K562 (cell line): ENCODE results near the gene NEK3.

Experiments used
- NFE2L1 ChIP-seq: fragments of 450-650 bp; IDR thresholded peaks from 2 replicates; pipeline ENCODE4 v1.6.1; 2016; ENCODE audit warnings: missing genetic modification characterization, low read depth, mild to moderate bottlenecking, missing compliant biosample characterization, moderate library complexity, borderline replicate concordance
- POLR2A ChIP-seq: fragments of 450-650 bp; conservative IDR thresholded peaks from 2 replicates; pipeline ENCODE4 v1.6.1; 2016
- RAD51 ChIP-seq: fragments of 450-650 bp; IDR thresholded peaks from 2 replicates; pipeline ENCODE4 v1.7.1; 2016; ENCODE audit warnings: low read depth, mild to moderate bottlenecking, borderline replicate concordance
- TF ChIP-seq, protein P1 (sequence below), 3 experiments: IDR thresholded peaks in 2 of 3; conservative IDR thresholded peaks in 1 of 3; 2 replicates each; pipeline ENCODE4 v1.5.1; 2011 to 2012; ENCODE audit warnings: low read length in 3 of 3, mild to moderate bottlenecking in 3 of 3, control low read depth in 2 of 3, improper control_type of control experiment in 1 of 3, inconsistent platforms in 1 of 3, low read depth in 1 of 3, mixed read lengths in 1 of 3, moderate library complexity in 1 of 3; ENCODE audit not compliant: insufficient read depth in 2 of 3

DNA sequence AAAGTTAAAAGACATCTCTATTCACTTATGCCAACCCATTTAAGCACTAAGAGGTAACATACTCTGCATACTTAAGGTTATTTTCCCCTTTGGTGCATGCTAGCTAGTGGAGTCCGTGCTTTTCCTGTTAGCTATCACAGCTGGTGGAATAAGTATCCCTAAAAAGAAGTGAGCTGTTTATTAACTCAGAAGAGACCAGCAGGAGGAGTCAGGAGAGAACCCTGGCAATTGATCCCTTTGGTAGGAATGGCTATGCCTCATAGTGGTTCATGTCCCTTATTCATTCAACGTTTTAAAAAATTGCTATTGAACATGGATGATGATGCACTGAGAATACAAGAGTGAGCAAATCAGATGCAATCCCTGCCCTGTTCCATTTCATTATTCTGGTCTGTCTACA is 18.1 kb downstream of the NEK3 start:
- TF ChIP-seq NFE2L1 (tag) = no peak
- TF ChIP-seq, protein P1, sequence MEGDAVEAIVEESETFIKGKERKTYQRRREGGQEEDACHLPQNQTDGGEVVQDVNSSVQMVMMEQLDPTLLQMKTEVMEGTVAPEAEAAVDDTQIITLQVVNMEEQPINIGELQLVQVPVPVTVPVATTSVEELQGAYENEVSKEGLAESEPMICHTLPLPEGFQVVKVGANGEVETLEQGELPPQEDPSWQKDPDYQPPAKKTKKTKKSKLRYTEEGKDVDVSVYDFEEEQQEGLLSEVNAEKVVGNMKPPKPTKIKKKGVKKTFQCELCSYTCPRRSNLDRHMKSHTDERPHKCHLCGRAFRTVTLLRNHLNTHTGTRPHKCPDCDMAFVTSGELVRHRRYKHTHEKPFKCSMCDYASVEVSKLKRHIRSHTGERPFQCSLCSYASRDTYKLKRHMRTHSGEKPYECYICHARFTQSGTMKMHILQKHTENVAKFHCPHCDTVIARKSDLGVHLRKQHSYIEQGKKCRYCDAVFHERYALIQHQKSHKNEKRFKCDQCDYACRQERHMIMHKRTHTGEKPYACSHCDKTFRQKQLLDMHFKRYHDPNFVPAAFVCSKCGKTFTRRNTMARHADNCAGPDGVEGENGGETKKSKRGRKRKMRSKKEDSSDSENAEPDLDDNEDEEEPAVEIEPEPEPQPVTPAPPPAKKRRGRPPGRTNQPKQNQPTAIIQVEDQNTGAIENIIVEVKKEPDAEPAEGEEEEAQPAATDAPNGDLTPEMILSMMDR (IDR thresholded peaks at IDR 0.05 in 2 of 3, conservative IDR thresholded peaks at IDR 0.05 in 1 of 3; ENCODE audit: insufficient read depth in 2 of 3, low read depth in 1 of 3, low read length in 3 of 3) = peak in 1 of 3 experiments; percentile 6; a peak in 1 of 6 replicates
- no peak for TF ChIP-seq RAD51
- no peak for TF ChIP-seq POLR2A
